H1 (cell line): ENCODE results near the gene SPCS1. TPM values are rescaled to one million over a fixed set of nuclear protein-coding genes. Genes with fewer than 3 reads are reported as not detected.

Experiments
- CHD7 ChIP-seq: fragments of 300-600 bp; sonication (generic); IDR thresholded peaks from 2 replicates; pipeline ENCODE4 v1.7.1; 2012; ENCODE audit warnings: low read length, moderate library complexity, mild to moderate bottlenecking, inconsistent platforms; ENCODE audit not compliant: insufficient replicate concordance
- SP1 ChIP-seq: IDR thresholded peaks from 2 replicates; pipeline ENCODE4 v1.6.1; 2011; ENCODE audit warnings: low read depth, low read length
- polyA plus RNA-seq, 7 experiments: library from polyadenylated mRNA; depleted of rRNA in 3 of 7; stranded (reverse) in 5 of 7; unstranded in 2 of 7; fragments of >200 nt in 5 of 7; fragments of 200-250 nt in 2 of 7; gene quantifications; 1 replicate in 5 of 7; 2 replicates in 1 of 7; 4 replicates in 1 of 7; pipeline versions ENCODE4 v1.2.1 to v1.2.3, GENCODE V29; 2011 to 2013; ENCODE audit warnings: missing spikeins in 2 of 7, mixed read lengths in 2 of 7
- total RNA-seq: library from RNA; stranded (reverse); fragmentation: NEBNext Ultra II Directional; extraction: Animal tissue kit (Norgen Biotek cat#: 25700); gene quantifications from 2 replicates; pipeline ENCODE4 v1.2.1, GENCODE V29; 2021

The SPCS1 gene
- total and polyA plus RNA-seq, 2 of the 8 experiments (the other 6 are each of a cell fraction or from before 2014, with no cell fraction given), result 104 to 191 TPM

- TF ChIP-seq CHD7, result no peak
- no peak for TF ChIP-seq SP1
Observed at GRCh38 chr3:52693071-52693470, 12.8 kb upstream of the SPCS1 start (continued).
